Effector memory CD4-positive, alpha-beta T cell (primary cell): ENCODE data around the gene GAK.

ENCODE experiments used
- DNase-seq, 3 donors: peaks; one replicate each; pipeline ENCODE4 v3.0.0-alpha.2; 2020
- H3K27ac ChIP-seq: 2 replicates; pipeline ENCODE4 v1.7.0; 2013; ENCODE audit warnings: mild to moderate bottlenecking, low read length, moderate library complexity; ENCODE audit not compliant: insufficient read depth, poor library complexity, severe bottlenecking
- H3K27me3 ChIP-seq: replicated peaks from 2 replicates; pipeline ENCODE4 v1.7.0; 2013; ENCODE audit warnings: mild to moderate bottlenecking, low read length; ENCODE audit not compliant: insufficient read depth, control insufficient read depth, poor library complexity, severe bottlenecking
- H3K36me3 ChIP-seq: 2 replicates; pipeline ENCODE4 v1.7.0; 2013; ENCODE audit warnings: mild to moderate bottlenecking, low read length, moderate library complexity; ENCODE audit not compliant: control insufficient read depth, insufficient read depth
- H3K4me1 ChIP-seq: 2 replicates; pipeline ENCODE4 v1.7.0; 2013; ENCODE audit warnings: low read length, mild to moderate bottlenecking; ENCODE audit not compliant: control insufficient read depth, insufficient read depth, poor library complexity, severe bottlenecking
- H3K4me3 ChIP-seq: 2 replicates; pipeline ENCODE4 v1.7.0; 2013; ENCODE audit warnings: low read length, low read depth, mild to moderate bottlenecking; ENCODE audit not compliant: insufficient read depth, poor library complexity, severe bottlenecking
- H3K9me3 ChIP-seq: 2 replicates; pipeline ENCODE4 v1.7.0; 2013; ENCODE audit warnings: mild to moderate bottlenecking, low read length, moderate library complexity; ENCODE audit not compliant: control insufficient read depth

Gene GAK

DNA sequence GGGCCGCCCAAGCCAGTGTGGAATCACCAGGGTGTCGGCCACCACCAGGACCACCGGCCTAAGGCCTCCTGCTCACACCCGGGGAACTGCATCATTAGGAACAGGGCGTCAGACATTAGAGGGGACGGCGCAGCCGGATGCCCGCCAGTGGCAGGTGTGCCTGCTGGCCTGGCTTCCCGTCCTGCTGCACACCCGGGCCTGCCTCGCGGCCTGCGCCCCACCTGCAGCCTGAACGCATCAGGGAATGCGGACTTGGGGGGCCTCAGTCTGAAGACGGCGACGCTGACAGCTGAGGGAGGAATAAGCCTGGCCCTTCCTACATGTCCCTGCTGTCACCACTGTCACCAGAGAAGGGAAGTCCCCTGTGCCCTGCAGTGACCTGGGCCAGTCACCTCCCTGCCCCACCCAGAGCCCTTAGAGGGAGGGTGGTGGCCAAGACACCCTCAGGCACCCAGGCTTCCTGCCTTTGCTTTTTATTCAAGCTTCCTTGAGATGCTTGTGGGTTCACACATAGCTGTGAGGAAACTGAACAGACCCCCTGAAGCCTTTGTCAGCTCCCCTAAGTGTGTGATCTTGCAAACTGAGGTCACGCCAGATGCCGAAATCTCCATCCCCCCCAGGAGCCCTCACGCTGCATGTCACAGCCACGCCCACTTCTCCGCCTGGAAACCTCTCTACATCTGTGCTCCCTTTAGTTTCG is 38.1 kb upstream of the GAK start:
- H3K4me1 ChIP-seq, result peaks cover 18% of the 10 kb centered on the region
- H3K4me3 ChIP-seq, result no peak overlapping the region
- no peak for DNase-seq
- no peaks in the 10 kb centered on the region for H3K9me3 ChIP-seq
- H3K27me3 ChIP-seq, result no peaks in the 10 kb centered on the region
- peaks cover 7% of the 10 kb centered on the region for H3K36me3 ChIP-seq
- no peak overlapping the region for H3K27ac ChIP-seq

DNA sequence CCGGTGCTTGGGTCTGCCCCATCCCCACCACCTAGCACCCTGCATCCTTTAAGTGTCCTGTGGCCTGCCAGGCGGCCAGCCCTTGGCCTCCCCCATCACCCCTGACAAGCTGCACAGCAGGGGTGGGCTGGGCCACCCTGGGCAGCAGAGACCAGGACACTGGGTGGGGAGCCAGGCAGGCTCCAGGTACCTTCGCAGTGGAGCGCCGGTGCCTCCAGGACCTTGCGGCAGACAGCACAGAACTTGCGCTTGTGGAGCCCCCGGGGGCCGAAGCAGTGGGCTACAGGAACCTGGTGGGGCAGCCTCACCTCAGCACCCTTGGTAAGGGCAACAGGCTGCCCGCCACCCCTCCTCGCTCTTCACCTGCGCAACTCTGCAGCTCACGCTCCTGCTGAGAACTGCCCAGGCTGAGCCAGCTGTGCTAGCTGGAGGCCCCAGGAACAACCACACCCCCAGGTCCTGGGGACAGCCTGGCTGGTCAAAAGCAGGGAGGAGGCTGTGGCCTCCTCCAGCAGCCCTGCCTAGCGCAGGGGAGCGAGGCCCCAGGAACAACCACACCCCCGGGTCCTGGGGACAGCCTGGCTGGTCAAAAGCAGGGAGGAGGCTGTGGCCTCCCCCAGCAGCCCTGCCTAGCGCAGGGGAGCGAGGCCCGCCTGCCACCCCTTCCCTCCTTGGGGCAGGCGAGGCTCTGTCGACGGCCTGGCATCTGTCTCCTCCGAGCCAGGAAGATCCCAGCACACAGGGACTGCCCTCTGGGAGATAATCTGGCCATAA is 36.7 kb upstream of the GAK start:
- no peaks in the 10 kb centered on the region for H3K9me3 ChIP-seq
- no peak for DNase-seq
- peaks cover 17% of the 10 kb centered on the region for H3K4me1 ChIP-seq
- no peaks in the 10 kb centered on the region for H3K27me3 ChIP-seq
- H3K4me3 ChIP-seq, result no peak overlapping the region
- no peak overlapping the region for H3K27ac ChIP-seq
- peaks cover 7% of the 10 kb centered on the region for H3K36me3 ChIP-seq

DNA sequence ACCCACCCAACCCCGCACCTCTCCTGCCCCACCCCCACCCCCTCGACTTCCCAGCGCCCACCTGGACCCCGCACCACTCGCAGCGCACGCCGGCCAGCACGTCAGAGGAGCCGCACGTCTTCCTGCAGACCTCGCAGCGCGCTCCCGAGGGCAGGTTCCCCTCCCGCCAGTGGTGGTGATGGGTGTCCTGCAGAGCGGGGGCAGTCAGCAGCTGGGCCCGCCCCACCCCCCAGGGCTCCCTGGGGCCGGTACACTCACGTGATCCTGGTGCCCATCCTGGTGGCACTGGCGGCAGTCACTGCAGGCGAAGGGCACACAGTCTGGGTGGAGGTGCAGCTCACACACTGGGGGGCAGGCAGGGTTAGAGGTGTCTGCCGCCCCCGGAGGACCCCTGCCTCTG is 36.1 kb upstream of the GAK start:
- DNase-seq, result no peak
- Histone ChIP-seq H3K9me3 (no peaks in the 10 kb centered on the region), H3K4me3 (no peak overlapping the region), H3K36me3 (peaks cover 7% of the 10 kb centered on the region), H3K27me3 (no peaks in the 10 kb centered on the region), H3K4me1 (peaks cover 14% of the 10 kb centered on the region), H3K27ac (no peak overlapping the region)

DNA sequence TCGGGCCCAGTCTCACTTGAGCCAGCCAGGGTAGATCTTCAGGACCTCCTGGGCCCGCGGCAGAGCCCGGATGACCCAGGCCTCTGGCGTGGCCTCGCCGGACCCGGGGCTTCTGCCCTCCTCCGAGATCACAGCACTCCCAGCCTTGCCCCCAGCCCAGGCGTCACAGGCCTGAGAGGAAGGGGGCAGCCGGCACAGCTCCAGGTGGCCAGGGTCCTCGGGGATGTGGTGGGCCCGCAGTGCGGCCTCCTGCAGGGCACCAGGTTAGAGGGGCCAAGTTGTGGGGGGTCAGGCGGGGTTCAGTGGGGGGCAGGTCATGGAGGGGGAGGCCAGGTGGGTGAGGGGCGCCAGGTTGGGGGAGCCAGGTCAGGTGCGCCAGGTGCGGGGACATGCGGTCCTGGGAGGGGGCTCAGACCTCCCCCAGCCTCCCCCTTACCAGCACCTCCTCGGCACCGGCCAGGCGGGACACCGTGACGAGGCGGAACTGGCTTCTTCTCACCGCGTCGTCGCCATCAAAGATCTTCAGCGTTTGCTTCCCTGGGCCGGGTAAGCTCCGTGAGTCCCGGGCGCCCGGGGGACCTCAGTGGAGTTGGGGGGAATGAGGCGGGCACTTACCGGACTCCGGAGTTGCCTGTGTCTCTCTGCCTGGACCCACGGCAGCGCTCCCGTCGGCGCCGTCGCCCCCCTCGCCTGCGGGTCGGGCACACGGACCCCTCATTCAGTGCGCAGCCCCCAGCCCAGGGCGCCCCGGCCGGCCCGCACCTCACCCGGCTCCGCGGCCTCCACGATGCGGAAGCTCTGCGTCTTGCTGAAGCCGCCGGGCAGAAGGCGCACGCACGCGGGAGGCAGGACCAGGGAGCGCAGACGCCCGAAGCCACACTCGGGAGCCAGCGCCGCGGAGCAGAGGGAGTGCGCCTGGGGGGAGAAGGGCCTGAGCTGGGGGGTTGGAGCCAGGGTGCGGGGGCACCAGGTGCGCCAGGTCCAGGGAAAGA is 35.3 kb upstream of the GAK start:
- H3K4me3 ChIP-seq, result no peak overlapping the region

DNA sequence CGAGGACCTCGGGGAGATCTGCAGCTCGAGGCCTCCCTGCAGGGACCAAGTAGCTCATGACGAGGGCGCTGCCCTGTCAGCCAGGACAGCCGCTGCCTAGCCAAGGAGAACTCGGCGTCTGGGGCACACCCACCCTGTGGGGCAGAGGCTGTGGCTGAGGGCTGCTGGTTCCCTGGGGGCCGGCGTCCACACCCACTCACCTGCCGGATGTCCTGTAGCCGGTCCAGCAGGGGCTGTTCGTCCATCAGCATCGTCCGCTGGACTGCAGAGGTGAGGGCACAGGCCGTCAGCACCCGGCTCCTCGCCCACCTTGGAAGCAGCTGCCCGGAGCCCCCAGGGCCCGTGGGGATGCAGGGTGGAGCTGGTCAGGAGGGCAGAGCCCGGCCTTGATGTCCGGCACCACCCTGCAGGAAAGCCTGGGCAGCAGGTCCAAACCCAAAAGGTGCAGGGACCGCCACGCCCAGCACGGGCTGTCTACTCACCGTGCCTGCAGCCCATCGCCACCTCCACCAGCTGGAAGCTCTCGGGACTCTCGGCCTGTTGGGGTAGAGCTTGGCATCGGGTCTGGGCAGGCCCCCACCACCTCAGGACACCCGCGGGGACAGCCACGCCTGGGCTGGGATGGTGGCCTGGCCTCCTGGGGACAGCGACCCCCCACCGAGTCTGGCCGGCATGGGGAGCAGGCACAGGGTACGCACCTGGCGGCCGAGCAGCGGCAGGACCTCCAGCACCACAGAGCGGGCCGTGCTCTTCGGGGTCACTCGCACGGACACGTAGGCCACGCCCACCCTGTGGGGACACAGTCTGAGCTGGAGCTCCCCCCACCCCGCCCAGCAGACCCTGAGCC is 34.4 kb upstream of the GAK start:
- Histone ChIP-seq H3K27ac (no peak overlapping the region), H3K36me3 (peaks cover 7% of the 10 kb centered on the region), H3K27me3 (no peaks in the 10 kb centered on the region), H3K4me3 (no peak overlapping the region), H3K9me3 (no peaks in the 10 kb centered on the region), H3K4me1 (peaks cover 4% of the 10 kb centered on the region)
- no peak for DNase-seq

More for the DNA sequence above, 35.3 kb upstream of the GAK start:
- Histone ChIP-seq H3K4me1 (peaks cover 11% of the 10 kb centered on the region), H3K9me3 (no peaks in the 10 kb centered on the region), H3K27ac (no peak overlapping the region), H3K36me3 (peaks cover 7% of the 10 kb centered on the region), H3K27me3 (no peaks in the 10 kb centered on the region)
- no peak for DNase-seq

DNA sequence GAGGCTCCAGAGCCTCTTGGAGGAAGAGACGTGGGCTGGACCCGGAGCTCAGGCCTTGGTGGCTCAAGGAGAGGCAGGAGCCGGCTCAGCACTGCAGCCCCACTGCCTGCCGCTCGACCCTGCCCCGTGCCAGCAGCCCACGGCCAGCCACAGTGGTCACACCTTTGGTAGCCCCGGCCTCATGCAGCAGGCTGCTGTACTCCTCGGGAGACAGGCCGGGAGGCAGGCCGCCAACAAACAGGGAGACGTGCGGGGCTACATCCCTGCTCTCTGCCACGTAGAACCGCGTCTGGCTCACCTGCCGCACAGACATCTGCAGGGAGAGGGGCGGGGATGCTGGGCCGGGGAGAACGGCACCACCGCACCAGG is 33.6 kb upstream of the GAK start:
- H3K9me3 ChIP-seq, result no peaks in the 10 kb centered on the region
- peaks cover 7% of the 10 kb centered on the region for H3K36me3 ChIP-seq
- H3K27me3 ChIP-seq, result no peaks in the 10 kb centered on the region
- peaks cover 4% of the 10 kb centered on the region for H3K4me1 ChIP-seq
- no peak overlapping the region for H3K4me3 ChIP-seq
- DNase-seq, result no peak
- H3K27ac ChIP-seq, result no peak overlapping the region

DNA sequence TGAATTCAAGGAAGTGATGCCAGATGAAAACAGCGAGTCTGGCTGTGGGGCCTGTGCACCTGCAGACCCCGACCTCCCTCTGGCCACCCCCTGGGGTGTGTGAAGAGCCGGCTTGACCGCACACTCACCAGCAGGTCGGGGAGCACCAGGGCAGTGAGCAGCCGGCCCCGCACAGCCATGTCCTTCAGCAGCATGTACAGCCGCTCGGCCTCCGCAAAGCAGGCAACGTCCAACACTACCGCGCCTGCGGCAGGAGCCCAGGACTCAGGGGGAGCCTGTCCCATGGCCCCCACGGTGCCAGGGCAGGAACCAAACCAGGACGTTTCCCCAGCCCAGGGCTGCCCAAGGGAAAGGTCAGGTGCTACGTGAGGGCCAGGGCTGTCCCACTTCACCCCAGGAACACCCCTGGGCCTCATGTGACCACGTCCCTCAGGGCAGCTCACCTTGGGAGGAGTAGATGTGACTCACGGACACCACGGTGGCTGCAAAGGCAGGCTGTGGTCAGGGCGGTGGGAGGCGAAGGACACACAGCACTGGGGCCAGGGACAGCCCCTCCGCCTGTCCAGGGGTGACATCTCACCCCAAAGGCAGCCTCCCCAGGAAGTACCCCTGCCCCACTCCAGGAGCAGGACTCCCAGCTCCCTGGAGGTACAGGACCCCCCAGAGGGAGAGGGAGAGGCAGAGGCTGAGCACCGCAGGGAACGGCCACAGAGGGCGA is 33.1 kb upstream of the GAK start:
- Histone ChIP-seq H3K4me1 (peaks cover 4% of the 10 kb centered on the region), H3K27me3 (no peaks in the 10 kb centered on the region), H3K9me3 (no peaks in the 10 kb centered on the region), H3K27ac (no peak overlapping the region), H3K36me3 (peaks cover 7% of the 10 kb centered on the region), H3K4me3 (no peak overlapping the region)
- no peak for DNase-seq

DNA sequence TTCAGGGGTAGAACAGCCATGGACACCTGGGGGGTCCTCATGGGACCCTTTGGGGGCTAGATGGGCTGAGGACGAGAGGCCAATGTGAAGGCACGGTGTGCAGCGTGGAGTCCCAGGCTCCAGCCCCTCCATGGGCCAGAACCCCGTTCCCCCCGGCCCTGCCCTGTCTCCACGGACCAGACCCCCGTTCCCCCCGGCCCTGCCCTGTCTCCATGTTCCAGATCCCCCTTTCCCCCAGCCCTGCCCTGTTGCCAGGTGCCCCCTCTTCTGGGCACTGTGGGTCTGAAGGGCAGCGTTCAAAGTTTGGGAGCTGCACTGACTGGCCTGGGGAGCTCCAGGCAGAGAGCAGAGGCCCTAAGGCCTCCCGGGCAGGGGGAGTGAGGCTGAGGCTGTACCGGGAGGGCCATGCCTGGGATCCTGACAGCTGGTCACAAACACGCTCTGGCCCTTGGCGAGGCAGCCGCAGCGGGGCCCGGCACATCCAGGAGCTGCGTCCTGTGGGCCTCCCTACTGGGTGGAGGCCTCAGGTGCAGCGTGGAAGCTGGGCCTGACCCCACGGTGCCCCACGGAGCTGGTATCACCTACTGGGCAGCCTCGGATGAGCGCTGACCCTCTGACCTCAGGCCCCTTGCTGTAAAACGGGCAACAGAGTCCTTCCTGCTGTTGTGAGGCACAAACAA is 32.4 kb upstream of the GAK start:
- DNase-seq, result no peak
- H3K36me3 ChIP-seq, result peaks cover 7% of the 10 kb centered on the region

More for the DNA sequence above, 32.4 kb upstream of the GAK start:
- no peaks in the 10 kb centered on the region for H3K9me3 ChIP-seq
- peaks cover 4% of the 10 kb centered on the region for H3K4me1 ChIP-seq
- H3K4me3 ChIP-seq, result no peak overlapping the region
- no peak overlapping the region for H3K27ac ChIP-seq
- H3K27me3 ChIP-seq, result no peaks in the 10 kb centered on the region
